GM19328 (cell line): ENCODE data around the gene LRCH3.
"Not testable (repeated sequence)": the region's sequence is repeated elsewhere in the genome, so short reads cannot be mapped to it uniquely, and the experiment has no call there.

Experiments
- ATAC-seq: cut with Tn5 transposase; IDR thresholded peaks from one replicate; pipeline ENCODE4 v1.9.1; 2021; ENCODE audit warnings: mild to moderate bottlenecking, moderate library complexity; ENCODE audit not compliant: unreplicated experiment

Gene LRCH3

GRCh38 chr3:197921429-197922275 is 130.6 kb downstream of the LRCH3 start:
- ATAC-seq: not testable (repeated sequence)

GRCh38 chr3:197926418-197926817 is 135.4 kb downstream of the LRCH3 start:
- ATAC-seq: no peak

- ATAC-seq: not testable (repeated sequence)
Measured at GRCh38 chr3:197927578-197927977, 136.5 kb downstream of the LRCH3 start.

GRCh38 chr3:197936819-197937384 is 145.8 kb downstream of the LRCH3 start:
- ATAC-seq: no peak
